ENCODE data around the gene EFHD2.

- no peak for TF ChIP-seq CREB5 (CRISPR knock-in tag; IDR thresholded peaks at IDR 0.05; ENCODE audit: low read depth)
- no peak for TF ChIP-seq PPARA (CRISPR knock-in tag; IDR thresholded peaks at IDR 0.05; ENCODE audit: borderline replicate concordance)
- TF ChIP-seq ZNF565 (CRISPR knock-in tag; conservative IDR thresholded peaks at IDR 0.05; ENCODE audit: low read depth): no peak
- no peak for TF ChIP-seq OSR1 (CRISPR knock-in tag; IDR thresholded peaks at IDR 0.05)
- no peak for TF ChIP-seq SNAI2 (CRISPR knock-in tag; IDR thresholded peaks at IDR 0.05)
- TF ChIP-seq BACH2 (CRISPR knock-in tag; IDR thresholded peaks at IDR 0.05; ENCODE audit: borderline replicate concordance): no peak
Observed at GRCh38 chr1:15405106-15405850, 4.4 kb upstream of the EFHD2 start.

All from SK-N-SH treated with all-trans-retinoic acid at 6 μM for 48 hours (cell line).